Natural killer cell (primary cell): ENCODE measurements around the gene CYGB. TPM values are rescaled to one million over a fixed set of nuclear protein-coding genes. Genes with fewer than 3 reads are reported as not detected.

Experiments
- ATAC-seq, 3 donors: fragments of 150-1000 bp in 2 of 3; fragments of 200-7000 bp in 1 of 3; cut with Tn5 transposase; 1 replicate in 1 of 3; 2 replicates in 2 of 3; pipeline ENCODE4 v1.10.0; 2021; ENCODE audit warnings: mild to moderate bottlenecking in 2 of 3, moderate library complexity in 2 of 3
- DNase-seq, 2 donors: peaks; one replicate each; pipeline versions ENCODE4 v3.0.0 to v3.0.0-alpha.2; 2013 to 2021; ENCODE audit warnings: mixed read lengths in 1 of 2
- H3K27ac ChIP-seq: one replicate; pipeline ENCODE4 v1.5.1; 2013; ENCODE audit warnings: mild to moderate bottlenecking, low read length
- H3K27me3 ChIP-seq: one replicate; pipeline ENCODE4 v1.6.1; 2013; ENCODE audit warnings: low read length; ENCODE audit not compliant: control insufficient read depth, insufficient read depth
- H3K36me3 ChIP-seq: one replicate; pipeline ENCODE4 v1.6.1; 2013; ENCODE audit warnings: low read length; ENCODE audit not compliant: control insufficient read depth, insufficient read depth
- H3K4me1 ChIP-seq: one replicate; pipeline ENCODE4 v1.6.1; 2013; ENCODE audit warnings: low read length; ENCODE audit not compliant: control insufficient read depth, insufficient read depth
- H3K4me3 ChIP-seq: one replicate; pipeline ENCODE4 v1.5.1; 2013; ENCODE audit warnings: low read length
- H3K9me3 ChIP-seq: one replicate; pipeline ENCODE4 v1.6.1; 2013; ENCODE audit warnings: low read length; ENCODE audit not compliant: control insufficient read depth, insufficient read depth
- H3K27ac Mint-ChIP-seq, 2 donors: one replicate each; pipeline ENCODE4 v1.8.0; 2022; ENCODE audit warnings: mild to moderate bottlenecking in 2 of 2, mixed read lengths in 2 of 2, moderate library complexity in 1 of 2
- H3K27me3 Mint-ChIP-seq, 2 donors: one replicate each; pipeline ENCODE4 v1.8.0; 2022; ENCODE audit warnings: low read depth in 2 of 2, mixed read lengths in 2 of 2
- H3K36me3 Mint-ChIP-seq: one replicate; pipeline ENCODE4 v1.8.0; 2022; ENCODE audit warnings: mixed read lengths
- H3K4me1 Mint-ChIP-seq, 2 donors: one replicate each; pipeline ENCODE4 v1.8.0; 2022; ENCODE audit warnings: mixed read lengths in 2 of 2
- H3K4me3 Mint-ChIP-seq: one replicate; pipeline ENCODE4 v1.8.0; 2022; ENCODE audit warnings: mild to moderate bottlenecking, moderate library complexity, mixed read lengths
- H3K9me3 Mint-ChIP-seq, 2 donors: one replicate each; pipeline ENCODE4 v1.8.0; 2022; ENCODE audit warnings: mixed read lengths in 2 of 2
- WGBS: methylation state at CpG from one replicate; pipeline ENCODE4 v1.1.7; 2013; ENCODE audit warnings: missing lambda C conversion rate; ENCODE audit not compliant: insufficient coverage; 5-methylcytosine and 5-hydroxymethylcytosine counted together
- intact Hi-C: fragments of 100-400 bp; cut with micrococcal nuclease; formaldehyde crosslinking; loops from one replicate; pipeline ENCODE4 v1.14.2; 2022
- total RNA-seq, 4 donors: library from RNA; stranded (reverse); fragments of 120-200 nt in 1 of 4; gene quantifications; one replicate each; pipeline versions ENCODE4 v1.2.3 to v1.2.4, GENCODE V29; 2013 to 2022
- TF ChIP-seq, protein P1 (sequence below): fragments of 200-600 bp; IDR thresholded peaks from one replicate; pipeline ENCODE4 v1.8.0; 2022; ENCODE audit warnings: antibody characterized with exemption

CYGB gene
- total RNA-seq, 3 donors from 2014 or later (not counting 1 experiment from before 2014, with no cell fraction given) = 0.12 to 0.33 (median 0.16) TPM

DNA sequence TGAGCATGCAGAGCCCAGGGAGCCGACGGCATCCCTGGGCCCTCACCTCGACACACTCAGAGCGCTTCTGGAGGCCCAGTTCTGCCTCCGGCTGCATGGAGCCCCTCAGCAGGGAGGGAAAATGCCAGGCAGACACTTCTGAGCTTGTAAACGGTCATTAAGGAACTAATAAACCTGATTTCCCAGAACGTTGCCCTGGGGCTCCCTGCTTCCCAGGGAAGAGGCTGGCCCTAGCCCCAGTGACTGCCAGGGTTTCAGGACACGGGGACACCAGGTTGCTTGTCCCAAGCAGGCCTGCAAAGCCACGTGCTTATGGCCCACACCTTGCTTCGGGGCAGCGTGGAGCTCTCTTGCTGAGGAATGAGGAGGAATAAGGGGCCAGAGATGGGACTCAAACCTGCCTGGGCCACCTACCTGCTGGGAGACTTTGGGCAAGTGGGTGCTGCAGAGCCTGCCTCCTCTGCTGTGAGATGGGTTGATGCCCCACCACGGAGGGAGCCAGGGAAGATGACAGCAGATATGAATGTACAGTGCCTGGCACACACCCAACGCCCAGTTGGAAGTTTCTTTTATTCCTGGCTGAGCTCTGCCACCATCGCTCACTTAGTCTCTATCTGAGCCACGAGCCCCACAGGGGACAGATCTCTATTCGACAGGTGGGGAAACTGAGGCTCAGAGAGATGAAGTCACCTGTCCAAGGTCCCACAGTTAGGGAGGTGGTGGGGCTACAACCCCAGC is 41.7 kb downstream of the CYGB start:
- no peaks in the 10 kb centered on the region for H3K9me3 ChIP-seq
- Mint-ChIP-seq H3K4me1 (peaks cover 85 to 98% of the 10 kb centered on the region in 2 donors), H3K27ac (peak overlapping the region; percentile 96 to 97), H3K4me3 (peak overlapping the region; percentile 65), H3K9me3 (no peaks in the 10 kb centered on the region), H3K27me3 (no peaks in the 10 kb centered on the region), H3K36me3 (no peaks in the 10 kb centered on the region)
- H3K4me1 ChIP-seq = peaks cover 100% of the 10 kb centered on the region
- no peak for DNase-seq
- no peak overlapping the region for H3K4me3 ChIP-seq
- 90% methylated on average over 16 of the region's 16 CpGs for WGBS
- peak overlapping the region; percentile 56 for H3K27ac ChIP-seq
- intact Hi-C loops = no loop called here
- ATAC-seq = no peak
- TF ChIP-seq, protein P1, sequence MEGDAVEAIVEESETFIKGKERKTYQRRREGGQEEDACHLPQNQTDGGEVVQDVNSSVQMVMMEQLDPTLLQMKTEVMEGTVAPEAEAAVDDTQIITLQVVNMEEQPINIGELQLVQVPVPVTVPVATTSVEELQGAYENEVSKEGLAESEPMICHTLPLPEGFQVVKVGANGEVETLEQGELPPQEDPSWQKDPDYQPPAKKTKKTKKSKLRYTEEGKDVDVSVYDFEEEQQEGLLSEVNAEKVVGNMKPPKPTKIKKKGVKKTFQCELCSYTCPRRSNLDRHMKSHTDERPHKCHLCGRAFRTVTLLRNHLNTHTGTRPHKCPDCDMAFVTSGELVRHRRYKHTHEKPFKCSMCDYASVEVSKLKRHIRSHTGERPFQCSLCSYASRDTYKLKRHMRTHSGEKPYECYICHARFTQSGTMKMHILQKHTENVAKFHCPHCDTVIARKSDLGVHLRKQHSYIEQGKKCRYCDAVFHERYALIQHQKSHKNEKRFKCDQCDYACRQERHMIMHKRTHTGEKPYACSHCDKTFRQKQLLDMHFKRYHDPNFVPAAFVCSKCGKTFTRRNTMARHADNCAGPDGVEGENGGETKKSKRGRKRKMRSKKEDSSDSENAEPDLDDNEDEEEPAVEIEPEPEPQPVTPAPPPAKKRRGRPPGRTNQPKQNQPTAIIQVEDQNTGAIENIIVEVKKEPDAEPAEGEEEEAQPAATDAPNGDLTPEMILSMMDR = no peak
- H3K36me3 ChIP-seq = peaks cover 8% of the 10 kb centered on the region
- no peaks in the 10 kb centered on the region for H3K27me3 ChIP-seq

DNA sequence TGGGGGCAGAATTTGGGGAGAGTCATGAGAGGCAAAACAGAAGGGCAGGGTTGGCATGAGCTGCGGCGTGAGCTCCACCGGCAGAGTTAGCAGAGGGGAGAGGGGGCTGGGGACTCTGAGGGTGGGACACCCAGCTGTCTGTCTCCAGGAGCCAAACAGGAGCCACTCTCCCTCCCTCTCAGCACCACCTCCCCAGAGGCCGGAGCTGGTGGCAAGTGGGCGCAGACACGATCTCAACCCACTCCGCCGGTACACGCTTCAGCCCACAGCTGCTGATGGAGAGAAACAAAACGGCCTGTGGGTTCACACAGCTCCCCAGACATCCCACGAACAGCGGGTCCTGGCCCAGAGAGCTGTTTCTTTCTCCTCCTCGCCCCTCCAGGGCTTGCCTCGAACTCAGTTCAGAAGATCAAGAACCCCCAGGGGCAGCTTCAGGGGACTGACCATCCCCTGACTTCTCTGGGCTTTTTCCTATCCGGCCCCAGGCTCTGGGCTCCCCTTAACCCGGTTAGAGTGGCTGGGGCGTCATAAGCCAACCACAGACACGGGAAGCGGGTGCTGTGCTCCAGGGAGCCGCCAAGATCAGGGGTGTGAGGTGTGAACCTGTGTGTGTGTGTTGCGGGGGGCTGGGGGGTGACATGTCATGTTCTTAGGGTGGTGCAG is 43.9 kb downstream of the CYGB start:
- TF ChIP-seq, protein P1 = no peak
- Histone ChIP-seq H3K4me3 (peak overlapping the region; percentile 25), H3K9me3 (no peaks in the 10 kb centered on the region), H3K4me1 (peaks cover 100% of the 10 kb centered on the region), H3K27me3 (no peaks in the 10 kb centered on the region), H3K36me3 (peaks cover 8% of the 10 kb centered on the region), H3K27ac (peak overlapping the region; percentile 90)
- intact Hi-C loops = loop anchor here (1.0 to 2.0 kb wide), 2 partner anchors 8 to 21 kb away; partner anchors contain the start of gene RHBDF2
- peak overlapping the region; percentile 89 for H3K4me3 Mint-ChIP-seq
- WGBS = 3% methylated on average over 21 of the region's 21 CpGs
- H3K4me1 Mint-ChIP-seq = peaks cover 70 to 92% of the 10 kb centered on the region in 2 donors
- no peaks in the 10 kb centered on the region for H3K27me3 Mint-ChIP-seq
- DNase-seq (peak; percentile 59 to 72), ATAC-seq (peak; percentile 45 to 66 (median 55))
- no peaks in the 10 kb centered on the region for H3K36me3 Mint-ChIP-seq
- no peaks in the 10 kb centered on the region for H3K9me3 Mint-ChIP-seq
- H3K27ac Mint-ChIP-seq = peak overlapping the region; percentile 96 to 97

DNA sequence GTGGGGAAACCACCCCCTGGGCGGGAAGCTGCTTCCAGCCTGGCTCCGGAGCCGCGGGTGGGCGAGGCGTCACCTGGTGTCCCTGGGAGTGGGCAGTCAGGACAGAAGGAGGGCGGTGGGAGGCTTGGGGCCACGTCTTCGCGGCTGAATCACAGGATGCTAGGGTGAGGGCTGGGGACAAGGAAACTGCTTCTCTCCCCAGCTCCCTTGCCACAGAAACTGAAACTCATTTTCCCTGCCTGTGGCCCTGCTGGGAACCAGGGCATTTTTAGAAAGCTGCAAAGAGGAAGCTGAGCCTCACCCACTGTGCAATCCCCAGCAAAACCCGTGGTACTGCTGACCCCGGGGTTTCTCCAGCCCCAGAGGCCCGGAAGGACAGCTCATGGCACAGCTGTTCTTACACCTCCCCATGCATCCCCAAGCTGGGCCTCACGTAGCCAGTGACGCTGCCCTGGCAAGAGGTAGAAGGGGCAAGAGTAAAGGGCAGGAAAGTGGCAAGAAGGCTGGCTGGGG is 44.5 kb downstream of the CYGB start:
- peaks cover 8% of the 10 kb centered on the region for H3K36me3 ChIP-seq
- H3K4me3 ChIP-seq = peak overlapping the region; percentile 25
- H3K27me3 ChIP-seq = no peaks in the 10 kb centered on the region
- TF ChIP-seq, protein P1 = no peak
- ATAC-seq (peak; percentile 61 to 75 (median 65)), DNase-seq (peak; percentile 59 to 69)
- Mint-ChIP-seq H3K36me3 (no peaks in the 10 kb centered on the region), H3K4me1 (peaks cover 64 to 86% of the 10 kb centered on the region in 2 donors), H3K9me3 (no peaks in the 10 kb centered on the region), H3K27me3 (no peaks in the 10 kb centered on the region), H3K4me3 (peak overlapping the region; percentile 89), H3K27ac (peak overlapping the region; percentile 96 to 97)
- intact Hi-C loops = loop anchor here (1.0 to 2.0 kb wide), 2 partner anchors 8 to 22 kb away; partner anchors contain the start of gene RHBDF2
- WGBS = 0% methylated on average over 15 of the region's 15 CpGs
- peaks cover 95% of the 10 kb centered on the region for H3K4me1 ChIP-seq
- no peaks in the 10 kb centered on the region for H3K9me3 ChIP-seq
- peak overlapping the region; percentile 90 for H3K27ac ChIP-seq
